ENCODE data around the gene SETD6.

GRCh38 chr16:58499092-58499511, 16.2 kb upstream of the SETD6 start:
- TF ChIP-seq EZH2 (IDR thresholded peaks at IDR 0.05; ENCODE audit: borderline replicate concordance, low read depth, low read length, poor library complexity, severe bottlenecking) (no peak), CTCF (conservative IDR thresholded peaks at IDR 0.05; ENCODE audit: low read depth, low read length) (no peak)
